Measurements from ENCODE around the gene HAUS5.
A peak's percentile ranks its signal among the peaks of the same experiment; 100 is the strongest.

The HAUS5 gene

GRCh38 chr19:35663981-35664380 is 51.4 kb downstream of the HAUS5 start:
- no peak overlapping the region for H3K27ac ChIP-seq
- H3K4me3 ChIP-seq: no peak overlapping the region

GRCh38 chr19:35665157-35665556 is 52.6 kb downstream of the HAUS5 start:
- Histone ChIP-seq H3K4me3 (no peak overlapping the region), H3K27ac (no peak overlapping the region)

- H3K4me3 ChIP-seq: no peak overlapping the region
- H3K27ac ChIP-seq: no peak overlapping the region
Measured at GRCh38 chr19:35665604-35666003, 53.1 kb downstream of the HAUS5 start.

- H3K27ac ChIP-seq: no peak within 1 kb of the TSS
- H3K4me3 ChIP-seq: no peak within 1 kb of the TSS
Measured at GRCh38 chr19:35666251-35666913, 53.8 kb downstream of the HAUS5 start, which contains the start of gene UPK1A. Gene UPK1A (plus strand): TSS chr19:35666517. CDS start chr19:35666813, 296 bp downstream.

- no peak overlapping the region for H3K4me3 ChIP-seq
Measured at GRCh38 chr19:35669566-35669965, 57.0 kb downstream of the HAUS5 start.

GRCh38 chr19:35669974-35670373 is 57.4 kb downstream of the HAUS5 start:
- Histone ChIP-seq H3K27ac (no peak overlapping the region), H3K4me3 (no peak overlapping the region)

More at GRCh38 chr19:35669566-35669965, 57.0 kb downstream of the HAUS5 start:
- no peak overlapping the region for H3K27ac ChIP-seq

- no peak overlapping the region for H3K4me3 ChIP-seq
Measured at GRCh38 chr19:35670686-35671085, 58.2 kb downstream of the HAUS5 start.

GRCh38 chr19:35671818-35672217 is 59.3 kb downstream of the HAUS5 start:
- no peak overlapping the region for H3K4me3 ChIP-seq
- no peak overlapping the region for H3K27ac ChIP-seq

More at GRCh38 chr19:35670686-35671085, 58.2 kb downstream of the HAUS5 start:
- no peak overlapping the region for H3K27ac ChIP-seq

GRCh38 chr19:35673121-35673804 is 60.7 kb downstream of the HAUS5 start:
- H3K27ac ChIP-seq: no peak overlapping the region
- H3K4me3 ChIP-seq: peak overlapping the region in 3 of 7 experiments; percentile 12 to 21 (median 20)

Data from skin epidermis (tissue), 12 donors.